Activated CD8-positive, alpha-beta memory T cell treated with anti-CD3 and anti-CD28 coated beads, Interleukin-2, amount 50 U/mL, for 1 hour (primary cell): Measurements from ENCODE around the gene ELAPOR2.
"Not testable (repeated sequence)": the region's sequence is repeated elsewhere in the genome, so short reads cannot be mapped to it uniquely, and the experiment has no call there.

Experiments
- DNase-seq: peaks from one replicate; pipeline ENCODE4 v3.0.0-alpha.2; 2020; ENCODE audit errors: extremely low read depth

ELAPOR2 gene

DNA sequence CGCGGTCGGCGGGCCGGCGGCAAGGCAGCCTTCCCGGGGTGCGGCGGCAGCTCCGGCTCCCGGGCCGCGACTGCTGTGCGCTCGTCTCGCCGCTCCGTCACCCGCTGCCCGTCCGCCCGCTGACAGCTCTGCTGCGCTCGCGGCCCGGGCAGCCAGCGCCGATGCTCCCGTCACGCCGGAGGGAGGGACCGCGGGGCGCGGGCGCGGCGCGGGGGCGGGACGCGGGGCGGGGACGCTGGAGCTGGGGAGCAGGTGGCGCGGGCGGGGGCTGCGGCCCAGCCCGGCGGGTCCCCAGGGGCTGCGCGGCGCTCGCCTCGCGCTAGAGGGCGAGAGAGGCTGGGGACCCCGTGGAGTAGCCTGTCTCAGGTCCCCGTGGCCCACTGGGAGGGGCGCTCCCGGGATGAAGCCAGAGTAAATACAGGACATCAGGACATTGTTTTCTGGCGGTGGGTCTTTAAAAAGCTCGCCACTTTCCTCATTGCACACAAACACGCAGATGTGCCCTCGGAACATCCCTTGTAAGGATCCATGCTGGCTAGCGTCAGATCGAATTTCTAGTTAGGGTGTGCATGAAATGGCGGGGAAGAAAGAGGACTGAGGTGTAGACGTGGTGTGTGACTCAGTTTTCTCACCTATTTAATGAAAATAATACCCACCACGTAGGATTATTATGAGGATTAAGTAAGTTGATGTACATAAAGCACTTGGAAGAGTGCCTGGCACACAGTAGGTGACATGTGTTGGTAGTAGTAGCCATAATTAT is at the start of gene ELAPOR2:
ELAPOR2 (minus strand) TSS at position 130 of the 763 bp plus-strand sequence. CDS start 141 bp downstream, outside the sequence.
- DNase-seq: peak; percentile 51

- DNase-seq: no peak
These were observed 48.7 kb upstream of the ELAPOR2 start for GRCh38 chr7:87107949-87108776.

GRCh38 chr7:87106974-87107612 is 47.6 kb upstream of the ELAPOR2 start:
- no peak for DNase-seq

GRCh38 chr7:87105401-87105800 is 45.9 kb upstream of the ELAPOR2 start:
- DNase-seq: no peak

GRCh38 chr7:87100326-87100725 is 40.9 kb upstream of the ELAPOR2 start:
- no peak for DNase-seq

DNA sequence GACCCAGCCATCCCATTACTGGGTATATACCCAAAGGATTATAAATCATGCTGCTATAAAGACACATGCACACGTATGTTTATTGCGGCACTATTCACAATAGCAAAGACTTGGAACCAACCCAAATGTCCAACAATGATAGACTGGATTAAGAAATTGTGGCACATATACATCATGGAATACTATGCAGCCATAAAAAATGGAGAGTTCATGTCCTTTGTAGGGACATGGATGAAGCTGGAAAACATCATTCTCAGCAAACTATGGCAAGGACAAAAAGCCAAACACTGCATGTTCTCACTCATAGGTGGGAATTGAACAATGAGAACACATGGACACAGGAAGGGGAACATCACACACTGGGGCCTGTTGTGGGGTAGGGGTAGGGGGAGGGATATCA is 37.9 kb upstream of the ELAPOR2 start:
- DNase-seq: not testable (repeated sequence)

GRCh38 chr7:87094322-87094721 is 34.9 kb upstream of the ELAPOR2 start:
- no peak for DNase-seq

DNA sequence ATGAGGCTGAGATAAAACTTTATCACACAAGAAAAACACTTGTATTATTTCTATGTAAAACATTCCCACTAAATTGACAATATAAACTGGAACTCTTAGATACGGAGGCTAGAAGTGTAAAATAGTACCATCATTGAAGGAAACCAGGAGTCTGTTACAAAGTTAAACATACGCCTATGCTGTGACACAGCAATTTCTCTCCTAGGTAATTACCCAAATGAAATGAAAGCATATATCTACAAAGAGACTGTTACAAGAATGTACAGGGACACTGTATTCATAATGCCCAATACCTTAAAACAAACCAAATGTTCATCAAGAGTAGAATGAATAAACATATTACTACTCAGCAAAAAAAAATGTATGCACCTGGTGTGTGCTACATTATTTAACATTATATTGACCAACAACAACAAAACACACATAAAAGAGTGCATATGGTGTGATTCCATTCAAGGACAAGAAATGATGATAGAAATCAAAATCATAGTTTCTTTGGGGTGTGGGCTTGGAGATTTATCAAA is 33.2 kb upstream of the ELAPOR2 start:
- DNase-seq: no peak

DNA sequence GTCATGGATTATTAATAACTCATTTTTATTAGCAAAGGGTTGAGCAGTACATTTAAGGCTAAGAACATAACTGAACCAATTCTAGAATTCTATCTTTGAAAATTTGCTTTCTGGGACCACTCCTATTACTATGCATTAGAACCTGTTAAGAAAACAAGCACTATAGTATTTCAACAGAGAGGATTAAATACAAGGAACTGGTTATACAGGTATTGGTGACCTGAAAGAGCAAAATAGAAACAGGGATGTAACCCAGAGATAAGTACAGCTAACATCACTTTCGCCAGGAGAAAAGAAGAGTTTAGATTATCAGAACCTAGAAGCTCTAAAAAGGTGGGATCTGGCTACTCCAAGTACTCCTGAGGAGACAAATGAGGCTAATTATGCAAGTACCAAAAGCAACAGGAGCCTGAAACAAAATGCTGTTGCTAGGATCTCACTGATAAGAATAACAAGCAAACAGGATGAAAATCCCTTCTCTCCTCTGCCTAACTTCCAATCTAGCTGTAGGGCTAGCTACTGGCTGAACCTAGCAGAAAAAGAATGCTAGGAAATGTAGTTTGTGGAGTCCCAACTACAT is 32.1 kb upstream of the ELAPOR2 start:
- DNase-seq: no peak

DNA sequence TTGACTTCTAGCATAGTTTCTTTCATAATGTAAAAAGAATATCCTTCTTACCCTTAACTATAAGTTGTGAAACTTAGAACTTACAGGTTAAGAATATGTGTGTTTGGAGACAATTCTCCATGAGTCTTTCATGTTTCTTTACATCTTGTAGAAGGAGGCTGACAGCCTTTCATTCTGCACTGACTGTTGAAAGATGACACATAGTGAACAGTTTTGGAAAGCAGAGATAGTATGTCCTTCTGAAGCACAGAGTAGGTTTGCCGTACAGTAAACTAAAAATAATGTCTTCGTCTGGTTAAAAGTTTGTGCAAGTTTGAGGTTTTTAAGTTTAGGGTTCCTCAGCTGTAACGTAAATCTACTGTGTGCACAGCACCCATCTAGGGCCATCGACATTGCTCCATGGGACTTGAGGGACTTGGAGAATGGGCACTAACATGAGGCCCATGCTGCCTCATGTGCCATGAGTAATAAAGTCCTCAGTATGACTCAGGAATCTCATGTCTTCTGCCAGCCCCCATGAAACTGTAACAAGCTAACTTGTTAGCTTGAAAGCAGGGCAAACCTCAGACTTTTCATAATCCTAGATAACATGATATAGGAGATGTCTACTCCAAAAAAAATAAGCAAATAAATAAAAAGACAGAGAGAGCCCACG is 24.5 kb upstream of the ELAPOR2 start:
- DNase-seq: no peak

DNA sequence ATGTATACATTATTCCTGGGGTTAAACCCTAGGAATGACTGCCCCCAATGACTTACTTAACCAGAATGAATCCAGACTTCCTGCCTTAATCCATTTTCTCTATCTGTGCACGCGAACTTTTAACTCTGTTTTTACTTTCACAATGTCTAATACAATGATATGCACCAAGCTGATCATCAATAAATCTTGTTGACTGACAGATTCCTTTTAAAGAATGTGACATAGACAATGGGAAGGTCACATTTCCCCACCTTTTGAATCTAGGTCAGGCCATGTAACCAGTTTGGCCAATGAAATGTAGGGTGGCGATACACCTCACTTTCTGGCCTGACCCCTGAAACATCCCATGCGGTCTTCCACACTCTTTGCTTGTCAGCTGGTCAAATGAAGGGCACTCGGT is 23.2 kb upstream of the ELAPOR2 start:
- no peak for DNase-seq

DNA sequence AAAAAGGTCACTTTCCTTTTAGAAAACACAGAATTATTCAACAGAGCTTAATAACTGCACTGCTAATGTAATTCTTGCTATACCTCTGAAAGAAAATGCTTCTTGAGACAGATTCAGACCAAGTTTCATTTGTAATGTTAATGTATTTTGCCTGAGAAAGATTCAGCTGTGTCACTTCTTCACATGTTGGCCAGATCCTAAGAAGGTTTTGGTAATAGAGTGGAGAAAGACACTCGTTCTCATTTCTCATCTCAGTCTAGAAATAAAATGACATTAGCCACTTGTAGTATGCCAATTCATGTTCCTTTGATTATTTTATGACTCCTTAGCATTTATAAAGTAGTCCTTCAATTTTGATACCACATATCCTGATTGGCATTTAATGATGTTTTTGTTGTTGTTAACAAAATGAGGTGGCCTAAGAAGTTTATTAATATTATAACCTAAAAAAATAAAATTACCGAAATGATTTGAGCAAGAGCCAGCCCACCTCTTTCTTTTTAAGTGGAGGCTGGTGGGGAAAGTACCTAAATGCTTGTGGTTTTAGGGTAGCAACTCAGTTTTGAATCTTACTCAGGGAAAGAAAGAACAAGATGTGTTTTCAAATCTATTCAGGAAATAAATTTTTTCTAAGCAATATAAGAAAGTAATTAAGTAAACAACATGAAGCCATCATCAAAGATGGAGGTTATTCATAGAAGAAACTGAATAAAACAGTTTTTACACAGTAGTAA is 16.4 kb upstream of the ELAPOR2 start:
- no peak for DNase-seq

- DNase-seq: no peak
These were observed 8.3 kb upstream of the ELAPOR2 start for GRCh38 chr7:87067788-87068187.

DNA sequence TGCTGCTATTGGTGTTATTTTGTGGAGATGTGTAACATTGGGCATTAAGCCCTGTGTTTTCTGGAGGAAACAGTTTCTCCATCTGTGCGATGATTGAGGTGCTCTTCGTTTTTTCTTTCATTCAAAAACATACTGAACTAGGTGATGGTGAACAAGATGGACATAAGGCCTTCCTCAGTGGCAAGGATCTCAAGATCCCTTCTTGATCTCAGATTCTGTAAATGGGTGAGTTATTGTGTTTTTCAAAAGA is 759 bp upstream of the ELAPOR2 start:
- no peak for DNase-seq

GRCh38 chr7:87058744-87059524 is 520 bp downstream of the ELAPOR2 start:
- no peak for DNase-seq

DNA sequence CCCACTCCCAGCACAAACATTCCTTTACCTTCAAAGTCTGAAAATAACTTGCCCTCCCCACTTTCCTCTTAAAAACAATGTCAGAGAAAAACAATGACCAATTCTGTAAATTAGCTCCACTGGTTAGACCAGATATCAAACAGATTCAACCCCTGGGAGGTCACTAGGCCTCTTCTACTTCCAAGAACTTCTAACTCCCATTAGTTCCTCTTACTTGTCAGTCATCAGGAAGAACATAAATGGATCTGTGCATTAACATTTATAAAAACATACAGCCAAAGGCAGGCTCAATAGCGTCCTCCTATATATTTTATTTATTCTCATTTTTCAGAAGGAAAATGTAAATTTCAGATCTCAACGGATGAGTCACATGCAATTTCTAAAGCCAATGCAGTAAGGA is 2.2 kb downstream of the ELAPOR2 start:
- DNase-seq: no peak

DNA sequence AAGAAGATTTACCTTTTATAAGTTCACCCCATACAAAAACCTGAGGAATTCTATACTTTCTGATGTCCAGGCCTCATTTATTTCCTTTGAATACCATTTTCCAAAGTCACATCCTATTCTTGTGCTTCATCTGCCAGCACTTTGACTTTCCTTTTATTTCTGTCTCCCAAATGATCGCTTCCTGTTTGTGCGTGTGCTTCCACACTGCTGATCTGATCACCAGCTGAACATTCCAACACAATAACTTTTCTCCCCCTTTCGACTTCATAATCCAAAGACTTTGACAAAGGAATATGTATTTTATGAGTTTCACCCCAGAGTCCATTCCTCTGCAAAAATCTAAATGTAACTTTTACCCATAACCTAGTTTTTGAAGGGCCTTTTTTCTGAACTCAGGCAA is 3.1 kb downstream of the ELAPOR2 start:
- DNase-seq: no peak

GRCh38 chr7:87048839-87049238 is 10.6 kb downstream of the ELAPOR2 start:
- no peak for DNase-seq

DNA sequence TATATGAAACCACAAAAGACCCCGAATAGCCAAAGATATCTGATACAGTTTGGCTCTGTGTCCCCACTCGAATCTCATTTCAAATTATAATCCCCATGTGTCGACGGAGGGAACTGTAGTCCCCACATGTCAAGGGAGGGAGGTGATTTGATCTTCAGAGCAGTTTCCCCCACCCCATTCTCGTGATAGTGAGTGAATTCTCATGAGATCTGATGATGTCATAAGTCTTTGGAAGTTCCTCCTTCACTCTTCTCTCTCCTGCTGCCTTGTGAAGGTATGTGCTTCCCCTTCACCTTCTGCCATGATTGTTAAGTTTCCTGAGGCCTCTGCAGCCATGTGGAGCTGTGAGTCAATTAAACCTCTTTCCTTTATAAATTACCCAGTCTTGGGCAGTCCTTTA is 13.0 kb downstream of the ELAPOR2 start:
- no peak for DNase-seq

DNA sequence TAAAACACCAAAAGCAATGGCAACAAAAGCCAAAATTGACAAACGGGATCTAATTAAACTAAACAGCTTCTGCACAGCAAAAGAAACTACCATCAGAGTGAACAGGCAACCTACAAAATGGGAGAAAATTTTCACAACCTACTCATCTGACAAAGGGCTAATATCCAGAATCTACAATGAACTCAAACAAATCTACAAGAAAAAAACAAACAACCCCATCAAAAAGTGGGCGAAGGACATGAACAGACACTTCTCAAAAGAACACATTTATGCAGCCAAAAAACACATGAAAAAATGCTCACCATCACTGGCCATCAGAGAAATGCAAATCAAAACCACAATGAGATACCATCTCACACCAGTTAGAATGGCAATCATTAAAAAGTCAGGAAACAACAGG is 14.7 kb downstream of the ELAPOR2 start:
- not testable (repeated sequence) for DNase-seq
